DOHH2 (cell line): ENCODE data around the gene SWSAP1.
A peak's percentile ranks its signal among the peaks of the same experiment; 100 is the strongest.
"Not testable (repeated sequence)": the region's sequence is repeated elsewhere in the genome, so short reads cannot be mapped to it uniquely, and the experiment has no call there.

ENCODE experiments used
- H3F3A ChIP-seq: fragments of 200-600 bp; sonication (generic), shearing (Covaris generic); 2 replicates; pipeline ENCODE4 v1.6.0; 2016; ENCODE audit warnings: antibody characterized with exemption, mild to moderate bottlenecking; ENCODE audit not compliant: control insufficient read depth, insufficient read depth
- H3K27ac ChIP-seq: fragments of 200-600 bp; sonication (generic); 2 replicates; pipeline ENCODE4 v1.5.1; 2014; ENCODE audit warnings: low read depth, mild to moderate bottlenecking, low read length, moderate library complexity
- H3K27me3 ChIP-seq: fragments of 200-600 bp; sonication (generic); 2 replicates; pipeline ENCODE4 v1.6.1; 2014; ENCODE audit warnings: mild to moderate bottlenecking, low read length, mixed read lengths; ENCODE audit not compliant: control insufficient read depth
- H3K36me3 ChIP-seq: fragments of 200-600 bp; sonication (generic); 2 replicates; pipeline ENCODE4 v1.6.1; 2014; ENCODE audit warnings: mild to moderate bottlenecking, low read length, moderate library complexity, mixed read lengths; ENCODE audit not compliant: control insufficient read depth
- H3K4me1 ChIP-seq: fragments of 200-600 bp; sonication (generic); 2 replicates; pipeline ENCODE4 v1.6.1; 2014; ENCODE audit warnings: mild to moderate bottlenecking, low read length, mixed read lengths; ENCODE audit not compliant: control insufficient read depth
- H3K4me2 ChIP-seq: fragments of 200-600 bp; sonication (generic); 2 replicates; pipeline ENCODE4 v1.6.0; 2014; ENCODE audit warnings: mild to moderate bottlenecking, low read length, moderate library complexity
- H3K4me3 ChIP-seq: fragments of 200-600 bp; sonication (generic); 2 replicates; pipeline ENCODE4 v1.5.1; 2014; ENCODE audit warnings: mild to moderate bottlenecking, low read length, mixed read lengths
- H3K79me2 ChIP-seq: fragments of 200-600 bp; sonication (generic); 2 replicates; pipeline ENCODE4 v1.6.1; 2014; ENCODE audit warnings: mild to moderate bottlenecking, low read length, mixed read lengths; ENCODE audit not compliant: control insufficient read depth
- H3K9me2 ChIP-seq: fragments of 200-600 bp; sonication (generic); replicated peaks from 2 replicates; pipeline ENCODE4 v1.6.1; 2014; ENCODE audit warnings: mild to moderate bottlenecking, low read length, mixed read lengths; ENCODE audit not compliant: control insufficient read depth
- H3K9me3 ChIP-seq: fragments of 200-600 bp; sonication (generic); 2 replicates; pipeline ENCODE4 v1.6.1; 2014; ENCODE audit warnings: antibody characterized with exemption, low read length, mixed read lengths; ENCODE audit not compliant: control insufficient read depth, insufficient read depth
- H4K20me1 ChIP-seq: fragments of 200-600 bp; sonication (generic); 2 replicates; pipeline ENCODE4 v1.6.0; 2014; ENCODE audit warnings: low read depth, mild to moderate bottlenecking, antibody characterized with exemption, low read length, moderate library complexity; ENCODE audit not compliant: control insufficient read depth, insufficient read depth
- CTCF ChIP-seq: fragments of 200-600 bp; sonication (generic); IDR thresholded peaks from one replicate; pipeline ENCODE4 v1.5.1; 2014; ENCODE audit warnings: antibody characterized with exemption, mild to moderate bottlenecking, low read depth, low read length; ENCODE audit not compliant: poor library complexity, severe bottlenecking
- EZH2phosphoT487 ChIP-seq: fragments of 200-600 bp; sonication (generic); IDR thresholded peaks from 2 replicates; pipeline ENCODE4 v1.6.1; 2017; ENCODE audit warnings: borderline replicate concordance, mild to moderate bottlenecking, antibody characterized with exemption, low read length, moderate library complexity, mixed read lengths

Gene SWSAP1

GRCh38 chr19:11338569-11339253 is 35.8 kb upstream of the SWSAP1 start:
- H4K20me1 ChIP-seq, result no peaks in the 10 kb centered on the region
- no peaks in the 10 kb centered on the region for H3K27me3 ChIP-seq
- H3K9me3 ChIP-seq, result no peaks in the 10 kb centered on the region
- peak overlapping the region; percentile 76 for H3K4me3 ChIP-seq
- H3F3A ChIP-seq, result no peaks in the 10 kb centered on the region
- H3K4me1 ChIP-seq, result peaks cover 16% of the 10 kb centered on the region
- H3K27ac ChIP-seq, result no peak overlapping the region
- H3K79me2 ChIP-seq, result no peaks in the 10 kb centered on the region
- H3K4me2 ChIP-seq, result peak overlapping the region; percentile 53
- H3K9me2 ChIP-seq, result no peaks in the 10 kb centered on the region
- H3K36me3 ChIP-seq, result peaks cover 15% of the 10 kb centered on the region
- TF ChIP-seq EZH2phosphoT487 (no peak), CTCF (no peak)

GRCh38 chr19:11339254-11340098 is 35.0 kb upstream of the SWSAP1 start, which contains the start of gene RAB3D:
TSS of gene RAB3D (minus strand) at chr19:11339657. CDS start at chr19:11337399, 2,258 bp downstream.
- Histone ChIP-seq H3K9me3 (no peaks in the 10 kb centered on the region), H4K20me1 (no peaks in the 10 kb centered on the region), H3K79me2 (peaks cover 2% of the 10 kb centered on the region; the same call in 1 of the 2 replicates), H3K27me3 (no peaks in the 10 kb centered on the region), H3F3A (no peaks in the 10 kb centered on the region), H3K27ac (no peak within 1 kb of the TSS), H3K4me2 (peak within 1 kb of the TSS; percentile 53), H3K36me3 (peaks cover 15% of the 10 kb centered on the region), H3K4me3 (peak within 1 kb of the TSS; percentile 76), H3K4me1 (peaks cover 19% of the 10 kb centered on the region), H3K9me2 (no peaks in the 10 kb centered on the region)
- no peak for TF ChIP-seq CTCF
- no peak for TF ChIP-seq EZH2phosphoT487

- H3K9me2 ChIP-seq, H4K20me1 ChIP-seq, H3K27ac ChIP-seq, H3K79me2 ChIP-seq, H3K27me3 ChIP-seq, H3F3A ChIP-seq, H3K9me3 ChIP-seq: not testable (repeated sequence)
- Histone ChIP-seq H3K4me1 (peaks cover 24% of the 10 kb centered on the region), H3K36me3 (peaks cover 15% of the 10 kb centered on the region), H3K4me3 (peak overlapping the region; percentile 76), H3K4me2 (peak overlapping the region; percentile 53)
Measured at GRCh38 chr19:11340099-11340467, 34.4 kb upstream of the SWSAP1 start.

- no peaks in the 10 kb centered on the region for H3K9me3 ChIP-seq
- H3F3A ChIP-seq, result no peaks in the 10 kb centered on the region
- no peaks in the 10 kb centered on the region for H4K20me1 ChIP-seq
- TF ChIP-seq EZH2phosphoT487, result no peak
- no peak for TF ChIP-seq CTCF
- peaks cover 14% of the 10 kb centered on the region for H3K79me2 ChIP-seq
- no peaks in the 10 kb centered on the region for H3K9me2 ChIP-seq
- H3K4me3 ChIP-seq, result no peak overlapping the region
- H3K27ac ChIP-seq, result no peak overlapping the region
- H3K4me1 ChIP-seq, result peaks cover 37% of the 10 kb centered on the region
- H3K4me2 ChIP-seq, result no peak overlapping the region
- H3K27me3 ChIP-seq, result no peaks in the 10 kb centered on the region
- H3K36me3 ChIP-seq, result peaks cover 11% of the 10 kb centered on the region
Measured at GRCh38 chr19:11342429-11342828, 32.0 kb upstream of the SWSAP1 start.
